Neural cell (in vitro differentiated cells): ENCODE data around the gene NAA15.

Experiments
- CTCF ChIP-seq: fragments of 450-650 bp; IDR thresholded peaks from 2 replicates; pipeline ENCODE4 v1.5.1; 2014; ENCODE audit warnings: antibody characterized with exemption, mild to moderate bottlenecking, moderate library complexity; ENCODE audit not compliant: poor library complexity, severe bottlenecking
- EP300 ChIP-seq: fragments of 450-650 bp; conservative IDR thresholded peaks from 2 replicates; pipeline ENCODE4 v1.6.1; 2014; ENCODE audit warnings: antibody characterized with exemption, mild to moderate bottlenecking, moderate library complexity; ENCODE audit not compliant: poor library complexity, severe bottlenecking
- EZH2 ChIP-seq: fragments of 200-600, 300-800 bp; shearing (Covaris generic), sonication (generic); IDR thresholded peaks from 2 replicates; pipeline ENCODE4 v1.6.1; 2014; ENCODE audit warnings: antibody characterized with exemption, low read length, borderline replicate concordance, mild to moderate bottlenecking; ENCODE audit not compliant: insufficient read depth, poor library complexity, severe bottlenecking
- MXI1 ChIP-seq: fragments of 450-650 bp; conservative IDR thresholded peaks from 2 replicates; pipeline ENCODE4 v1.6.1; 2014; ENCODE audit warnings: antibody characterized with exemption, mild to moderate bottlenecking; ENCODE audit not compliant: poor library complexity, severe bottlenecking
- POLR2AphosphoS5 ChIP-seq: IDR thresholded peaks from 2 replicates; pipeline ENCODE4 v1.6.1; 2012
- REST ChIP-seq: IDR thresholded peaks from 2 replicates; pipeline ENCODE4 v1.6.1; 2012; ENCODE audit warnings: borderline replicate concordance
- SMC3 ChIP-seq: fragments of 450-650 bp; conservative IDR thresholded peaks from 2 replicates; pipeline ENCODE4 v1.6.1; 2014; ENCODE audit warnings: antibody characterized with exemption, mild to moderate bottlenecking, moderate library complexity; ENCODE audit not compliant: poor library complexity
- TAF1 ChIP-seq: IDR thresholded peaks from 2 replicates; pipeline ENCODE4 v1.6.1; 2012; ENCODE audit warnings: low read depth

- TF ChIP-seq CTCF: no peak
- no peak for TF ChIP-seq REST
- TF ChIP-seq EZH2: no peak
- no peak for TF ChIP-seq TAF1
- no peak for TF ChIP-seq POLR2AphosphoS5
- TF ChIP-seq EP300: no peak
- TF ChIP-seq SMC3: no peak
- TF ChIP-seq MXI1: no peak
Measured at GRCh38 chr4:139330283-139330682, 29.0 kb downstream of the NAA15 start.
